Gastrocnemius medialis (tissue), 4 donors: ENCODE measurements around the gene WDR33.

Experiments used
- POLR2A ChIP-seq, 2 donors: fragments of 450-650 bp; IDR thresholded peaks; one replicate each; pipeline ENCODE4 v1.6.1; 2017; ENCODE audit warnings: antibody characterized with exemption in 2 of 2, mild to moderate bottlenecking in 2 of 2, moderate library complexity in 2 of 2
- TF ChIP-seq, protein P1 (sequence below), 5 experiments: fragments of 450-650 bp in 3 of 5; fragments of 200-600 bp in 2 of 5; sonication (generic) in 2 of 5; IDR thresholded peaks in 4 of 5; conservative IDR thresholded peaks in 1 of 5; 1 replicate in 4 of 5; 2 replicates in 1 of 5; pipeline ENCODE4 v1.5.1; 2016 to 2019; ENCODE audit warnings: antibody characterized with exemption in 5 of 5, mild to moderate bottlenecking in 3 of 5, moderate library complexity in 3 of 5

DNA sequence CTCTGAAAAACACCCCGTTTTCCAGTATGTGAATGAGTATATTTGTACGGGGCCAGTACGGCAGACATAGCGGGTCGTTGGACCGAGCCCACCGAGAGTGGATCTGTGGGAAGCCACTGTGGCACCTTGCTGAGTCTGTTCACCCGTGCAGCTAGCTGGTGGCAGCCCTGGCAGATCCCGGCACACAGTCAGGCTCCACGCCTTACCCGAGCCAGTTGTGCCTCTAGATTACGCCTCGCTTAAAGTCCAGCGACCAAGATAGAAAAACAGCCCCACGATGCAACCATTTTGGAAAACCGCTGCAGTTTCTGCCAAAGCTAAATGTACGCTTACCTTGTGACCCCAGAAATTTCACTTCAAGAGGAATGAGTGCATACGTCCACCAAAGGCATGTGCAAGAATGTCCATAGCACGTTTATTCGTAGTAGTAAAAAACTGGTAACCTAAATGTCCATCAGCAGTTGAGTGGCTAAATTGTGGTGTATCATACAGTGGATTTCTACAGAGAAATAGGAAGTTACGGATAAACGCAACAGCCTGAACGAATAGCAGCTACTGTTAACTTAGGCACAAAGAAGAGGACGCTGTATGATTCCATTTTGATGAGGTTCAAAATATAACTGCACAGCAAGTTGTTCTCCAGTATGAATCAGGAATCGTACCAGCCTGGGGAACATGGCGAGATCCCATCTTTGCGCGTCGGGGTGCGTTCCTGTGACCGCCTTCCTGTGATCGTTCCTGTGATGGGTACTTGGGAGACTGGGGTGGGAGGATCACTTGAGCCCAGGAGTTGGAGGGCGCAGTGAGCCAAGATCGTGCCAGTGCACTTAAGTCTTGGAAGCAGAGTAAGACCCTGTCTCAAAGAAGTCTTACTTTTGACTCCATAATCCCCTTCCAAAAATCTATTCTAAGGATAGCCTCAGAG lies 688 bp upstream of the WDR33 start:
- TF ChIP-seq POLR2A (IDR thresholded peaks at IDR 0.05), result no peak
- TF ChIP-seq, protein P1, sequence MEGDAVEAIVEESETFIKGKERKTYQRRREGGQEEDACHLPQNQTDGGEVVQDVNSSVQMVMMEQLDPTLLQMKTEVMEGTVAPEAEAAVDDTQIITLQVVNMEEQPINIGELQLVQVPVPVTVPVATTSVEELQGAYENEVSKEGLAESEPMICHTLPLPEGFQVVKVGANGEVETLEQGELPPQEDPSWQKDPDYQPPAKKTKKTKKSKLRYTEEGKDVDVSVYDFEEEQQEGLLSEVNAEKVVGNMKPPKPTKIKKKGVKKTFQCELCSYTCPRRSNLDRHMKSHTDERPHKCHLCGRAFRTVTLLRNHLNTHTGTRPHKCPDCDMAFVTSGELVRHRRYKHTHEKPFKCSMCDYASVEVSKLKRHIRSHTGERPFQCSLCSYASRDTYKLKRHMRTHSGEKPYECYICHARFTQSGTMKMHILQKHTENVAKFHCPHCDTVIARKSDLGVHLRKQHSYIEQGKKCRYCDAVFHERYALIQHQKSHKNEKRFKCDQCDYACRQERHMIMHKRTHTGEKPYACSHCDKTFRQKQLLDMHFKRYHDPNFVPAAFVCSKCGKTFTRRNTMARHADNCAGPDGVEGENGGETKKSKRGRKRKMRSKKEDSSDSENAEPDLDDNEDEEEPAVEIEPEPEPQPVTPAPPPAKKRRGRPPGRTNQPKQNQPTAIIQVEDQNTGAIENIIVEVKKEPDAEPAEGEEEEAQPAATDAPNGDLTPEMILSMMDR (IDR thresholded peaks at IDR 0.05 in 4 of 5, conservative IDR thresholded peaks at IDR 0.05 in 1 of 5), result no peak
